ENCODE data around the gene TOX3. TPM values are rescaled to one million over a fixed set of nuclear protein-coding genes. Genes with fewer than 3 reads are reported as not detected.

Gene TOX3
- total RNA-seq, 1 donor from 2014 or later, result 0.46 TPM

- H3K9me3 Mint-ChIP-seq (ENCODE audit: unreplicated experiment), result no peaks in the 10 kb centered on the region
- no peaks in the 10 kb centered on the region for H3K27me3 Mint-ChIP-seq (ENCODE audit: unreplicated experiment)
- H3K36me3 Mint-ChIP-seq (ENCODE audit: unreplicated experiment), result no peaks in the 10 kb centered on the region
- no peak overlapping the region for H3K27ac Mint-ChIP-seq (ENCODE audit: unreplicated experiment)
- no peaks in the 10 kb centered on the region for H3K4me1 Mint-ChIP-seq (ENCODE audit: unreplicated experiment)
- no peak for TF ChIP-seq CTCF (IDR thresholded peaks at IDR 0.05)
- H3K4me3 Mint-ChIP-seq (ENCODE audit: unreplicated experiment), result no peak overlapping the region
- no peak for DNase-seq (ENCODE audit: extremely low spot score, unreplicated experiment)
Observed at GRCh38 chr16:52578007-52578828, 31.3 kb upstream of the TOX3 start.

- no peak overlapping the region for H3K27ac Mint-ChIP-seq (ENCODE audit: unreplicated experiment)
- DNase-seq (ENCODE audit: extremely low spot score, unreplicated experiment), result no peak
- H3K9me3 Mint-ChIP-seq (ENCODE audit: unreplicated experiment), result no peaks in the 10 kb centered on the region
- no peak overlapping the region for H3K4me3 Mint-ChIP-seq (ENCODE audit: unreplicated experiment)
- H3K4me1 Mint-ChIP-seq (ENCODE audit: unreplicated experiment), result no peaks in the 10 kb centered on the region
- H3K36me3 Mint-ChIP-seq (ENCODE audit: unreplicated experiment), result no peaks in the 10 kb centered on the region
- H3K27me3 Mint-ChIP-seq (ENCODE audit: unreplicated experiment), result no peaks in the 10 kb centered on the region
- no peak for TF ChIP-seq CTCF (IDR thresholded peaks at IDR 0.05)
Observed at GRCh38 chr16:52577130-52577706, 30.3 kb upstream of the TOX3 start.

- TF ChIP-seq CTCF (IDR thresholded peaks at IDR 0.05), result no peak
- H3K27me3 Mint-ChIP-seq (ENCODE audit: unreplicated experiment), result no peaks in the 10 kb centered on the region
- H3K27ac Mint-ChIP-seq (ENCODE audit: unreplicated experiment), result no peak overlapping the region
- H3K4me1 Mint-ChIP-seq (ENCODE audit: unreplicated experiment), result no peaks in the 10 kb centered on the region
- H3K9me3 Mint-ChIP-seq (ENCODE audit: unreplicated experiment), result peaks cover 9% of the 10 kb centered on the region
- H3K36me3 Mint-ChIP-seq (ENCODE audit: unreplicated experiment), result no peaks in the 10 kb centered on the region
- DNase-seq (ENCODE audit: extremely low spot score, unreplicated experiment), result no peak
- H3K4me3 Mint-ChIP-seq (ENCODE audit: unreplicated experiment), result no peak overlapping the region
Observed at GRCh38 chr16:52573365-52574299, 26.7 kb upstream of the TOX3 start.

- Mint-ChIP-seq H3K36me3 (ENCODE audit: unreplicated experiment) (no peaks in the 10 kb centered on the region), H3K4me3 (ENCODE audit: unreplicated experiment) (no peak overlapping the region), H3K27ac (ENCODE audit: unreplicated experiment) (no peak overlapping the region), H3K27me3 (ENCODE audit: unreplicated experiment) (no peaks in the 10 kb centered on the region), H3K9me3 (ENCODE audit: unreplicated experiment) (peaks cover 9% of the 10 kb centered on the region), H3K4me1 (ENCODE audit: unreplicated experiment) (no peaks in the 10 kb centered on the region)
- no peak for TF ChIP-seq CTCF (IDR thresholded peaks at IDR 0.05)
- DNase-seq (ENCODE audit: extremely low spot score, unreplicated experiment), result no peak
Observed at GRCh38 chr16:52572656-52573055, 25.7 kb upstream of the TOX3 start.
